SK-N-SH (cell line): Measurements from ENCODE around the gene AKAP6. TPM values are rescaled to one million over a fixed set of nuclear protein-coding genes. Genes with fewer than 3 reads are reported as not detected.

Experiments used
- CTCF ChIA-PET: fragments of 300-600, 350-600 bp; formaldehyde crosslinking; extraction: SDS; loops from one replicate; lab custom pipeline; 2021; lab: Yijun Ruan, JAX
- POLR2A ChIA-PET: fragments of 350-600 bp; sonication (Branson Sonifier 250); formaldehyde crosslinking; extraction: SDS; loops from one replicate; lab custom pipeline; 2020; ENCODE audit warnings: antibody characterized with exemption, inconsistent platforms; lab: Yijun Ruan, JAX
- DNase-seq: peaks from one replicate; pipeline ENCODE4 v3.0.0; 2012
- H2AFZ ChIP-seq: fragments of 200-600 bp; sonication (generic); 2 replicates; pipeline ENCODE4 v1.8.1; 2016; ENCODE audit warnings: antibody characterized with exemption, mild to moderate bottlenecking, low read depth
- H3F3A ChIP-seq: fragments of 200-600 bp; sonication (generic); replicated peaks from 2 replicates; pipeline ENCODE3; 2016; ENCODE audit warnings: antibody characterized with exemption, mild to moderate bottlenecking; ENCODE audit not compliant: insufficient read depth
- H3K27ac ChIP-seq, 2 experiments: fragments of 200-500 bp in 1 of 2; fragments of 200-600 bp in 1 of 2; sonication (Bioruptor generic) in 1 of 2; sonication (generic), shearing (Covaris generic) in 1 of 2; 2 replicates each; pipeline versions ENCODE4 v1.5.1 to v1.6.1; 2014 to 2016; ENCODE audit warnings: low read depth in 2 of 2, inconsistent platforms in 1 of 2, low read length in 1 of 2, mild to moderate bottlenecking in 1 of 2, mixed read lengths in 1 of 2
- H3K27me3 ChIP-seq: fragments of 200-600 bp; sonication (generic), shearing (Covaris generic); 2 replicates; pipeline ENCODE4 v1.6.1; 2016; ENCODE audit warnings: mixed run types; ENCODE audit not compliant: insufficient read depth
- H3K36me3 ChIP-seq, 2 experiments: fragments of 200-500 bp in 1 of 2; fragments of 200-600 bp in 1 of 2; sonication (Bioruptor generic) in 1 of 2; sonication (generic) in 1 of 2; replicated peaks in 1 of 2; 2 replicates each; pipeline versions ENCODE3 to v1.5.1; 2014 to 2016; ENCODE audit warnings: low read length in 1 of 2, mild to moderate bottlenecking in 1 of 2; ENCODE audit not compliant: insufficient read depth in 2 of 2, control insufficient read depth in 1 of 2
- H3K4me1 ChIP-seq, 2 experiments: fragments of 200-500 bp in 1 of 2; fragments of 200-600 bp in 1 of 2; sonication (Bioruptor generic) in 1 of 2; sonication (generic), shearing (Covaris generic) in 1 of 2; 2 replicates each; pipeline versions ENCODE4 v1.5.1 to v1.6.1; 2014 to 2016; ENCODE audit warnings: low read depth in 1 of 2, low read length in 1 of 2, mixed run types in 1 of 2; ENCODE audit not compliant: insufficient read depth in 2 of 2, control insufficient read depth in 1 of 2
- H3K4me2 ChIP-seq: fragments of 200-600 bp; sonication (generic), shearing (Covaris generic); 2 replicates; pipeline ENCODE4 v1.6.1; 2017; ENCODE audit warnings: mixed run types
- H3K4me3 ChIP-seq, 2 experiments: fragments of 200-500 bp in 1 of 2; fragments of 200-600 bp in 1 of 2; sonication (Bioruptor generic) in 1 of 2; sonication (generic), shearing (Covaris generic) in 1 of 2; 2 replicates each; pipeline versions ENCODE4 v1.5.1 to v1.8.1; 2014 to 2016; ENCODE audit warnings: low read depth in 2 of 2, inconsistent platforms in 1 of 2, low read length in 1 of 2, mild to moderate bottlenecking in 1 of 2, mixed read lengths in 1 of 2, moderate library complexity in 1 of 2
- H3K79me2 ChIP-seq: fragments of 200-600 bp; sonication (generic); 2 replicates; pipeline ENCODE4 v1.8.1; 2017; ENCODE audit warnings: mild to moderate bottlenecking; ENCODE audit not compliant: insufficient read depth
- H3K9ac ChIP-seq: fragments of 200-600 bp; sonication (generic); 2 replicates; pipeline ENCODE4 v1.6.1; 2017; ENCODE audit warnings: mixed run types
- H3K9me2 ChIP-seq: fragments of 200-600 bp; sonication (generic); 2 replicates; pipeline ENCODE4 v1.6.1; 2017; ENCODE audit warnings: mixed run types
- H3K9me3 ChIP-seq: fragments of 200-600 bp; sonication (generic); 2 replicates; pipeline ENCODE4 v1.6.1; 2017; ENCODE audit warnings: mixed run types, mild to moderate bottlenecking, moderate library complexity
- H4K20me1 ChIP-seq: fragments of 200-600 bp; sonication (generic); 2 replicates; pipeline ENCODE4 v1.6.1; 2017; ENCODE audit warnings: mild to moderate bottlenecking, mixed run types; ENCODE audit not compliant: insufficient read depth
- CHD2 ChIP-seq: fragments of 150-350 bp; IDR thresholded peaks from 2 replicates; pipeline ENCODE4 v1.6.1; 2018; ENCODE audit warnings: low read length; ENCODE audit not compliant: partially characterized antibody
- ELF1 ChIP-seq: IDR thresholded peaks from 2 replicates; pipeline ENCODE4 v1.4.0; 2012
- FOSL2 ChIP-seq: IDR thresholded peaks from 2 replicates; pipeline ENCODE4 v1.4.0; 2012; ENCODE audit warnings: low read depth, mild to moderate bottlenecking, moderate library complexity, borderline replicate concordance
- GABPA ChIP-seq: IDR thresholded peaks from 2 replicates; pipeline ENCODE4 v1.4.0; 2012; ENCODE audit warnings: low read depth, mild to moderate bottlenecking
- JUND ChIP-seq: IDR thresholded peaks from 2 replicates; pipeline ENCODE4 v1.4.0; 2012
- MEF2A ChIP-seq: IDR thresholded peaks from 2 replicates; pipeline ENCODE4 v1.4.0; 2012; ENCODE audit warnings: low read depth, borderline replicate concordance
- NFIC ChIP-seq: IDR thresholded peaks from 2 replicates; pipeline ENCODE4 v1.4.0; 2012; ENCODE audit warnings: borderline replicate concordance
- RCOR1 ChIP-seq: fragments of 150-350 bp; IDR thresholded peaks from 2 replicates; pipeline ENCODE4 v1.6.1; 2017; ENCODE audit warnings: antibody characterized with exemption, low read length
- RXRA ChIP-seq: IDR thresholded peaks from 2 replicates; pipeline ENCODE4 v1.4.0; 2012; ENCODE audit warnings: low read depth, mild to moderate bottlenecking, borderline replicate concordance
- SMC3 ChIP-seq: IDR thresholded peaks from 2 replicates; pipeline ENCODE4 v1.6.1; 2012; ENCODE audit warnings: low read depth, low read length, improper control_type of control experiment
- TAF1 ChIP-seq: IDR thresholded peaks from 2 replicates; pipeline ENCODE4 v1.6.1; 2012; ENCODE audit warnings: low read depth, mild to moderate bottlenecking, low read length, moderate library complexity, borderline replicate concordance
- WGBS: methylation state at CpG from one replicate; pipeline ENCODE4 v1.1.6; 2017; ENCODE audit warnings: low lambda C conversion rate; 5-methylcytosine and 5-hydroxymethylcytosine counted together
- polyA plus RNA-seq, 3 experiments: library from polyadenylated mRNA; depleted of rRNA; stranded (reverse); fragments of >200 nt; gene quantifications; 2 replicates each; pipeline ENCODE4 v1.2.3, GENCODE V29; 2012
- TF ChIP-seq, protein P1 (sequence below): fragments of 150-350 bp; IDR thresholded peaks from 2 replicates; pipeline ENCODE4 v1.6.1; 2016; ENCODE audit warnings: mild to moderate bottlenecking, low read depth, low read length
- TF ChIP-seq, protein P2 (sequence below): fragments of 150-350 bp; IDR thresholded peaks from 2 replicates; pipeline ENCODE4 v1.6.1; 2017; ENCODE audit warnings: antibody characterized with exemption, low read length, low read depth, borderline replicate concordance
- TF ChIP-seq, protein P3 (sequence below): IDR thresholded peaks from 2 replicates; pipeline ENCODE4; 2012
- TF ChIP-seq, protein P4 (sequence below): fragments of 200-600 bp; sonication (generic); IDR thresholded peaks from 2 replicates; pipeline ENCODE4 v1.6.1; 2017; ENCODE audit warnings: antibody characterized with exemption, mild to moderate bottlenecking, moderate library complexity
- TF ChIP-seq, protein P5 (sequence below): IDR thresholded peaks from 2 replicates; pipeline ENCODE4 v1.6.1; 2012; ENCODE audit warnings: mild to moderate bottlenecking, low read depth, low read length, moderate library complexity

The AKAP6 gene
- polyA plus RNA-seq, 1 of the 3 experiments (the other 2 are of a cell fraction), result 1.7 TPM

DNA sequence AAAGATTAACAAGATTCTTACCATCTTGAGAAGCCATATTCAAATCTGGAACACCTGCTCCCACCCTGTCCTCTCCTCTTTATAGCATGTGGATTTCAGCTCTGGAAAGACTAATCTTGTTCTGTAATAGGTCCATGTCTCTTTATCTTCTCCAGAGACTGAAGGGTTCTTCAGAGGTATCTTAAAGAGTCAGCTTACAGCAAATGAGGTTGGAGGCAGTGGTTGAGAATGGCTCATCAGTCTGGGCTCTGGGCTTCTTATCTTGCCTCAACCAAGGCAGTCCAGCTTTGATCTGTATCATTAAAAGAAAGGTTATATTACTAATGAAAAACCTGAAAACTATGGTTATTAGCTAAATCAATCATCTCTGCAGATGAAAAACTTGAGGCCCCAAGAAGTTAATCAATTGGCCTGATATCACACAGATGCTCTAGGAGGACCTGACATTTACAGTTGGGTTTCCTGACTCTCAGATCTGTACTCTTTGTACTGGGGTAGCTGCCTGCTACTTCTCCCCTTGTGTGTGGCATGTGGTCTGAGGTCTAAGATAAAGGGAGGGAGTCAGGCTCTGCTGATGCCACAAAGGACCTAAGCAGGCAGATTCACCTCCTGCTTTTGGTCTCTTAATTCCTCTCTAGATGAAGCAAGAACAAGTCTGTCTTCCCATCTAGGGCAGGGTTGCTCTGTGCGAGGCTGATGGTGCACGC is 1.7 kb upstream of the AKAP6 start:
- H2AFZ ChIP-seq, result no peak overlapping the region
- ChIA-PET CTCF (interaction anchor here (0.8 to 2.0 kb wide), 3 partner anchors 22 to 69 kb away, joined by 3 to 4 read pairs (median 4); no protein-coding TSS in a partner anchor), POLR2A (no interaction called here)
- H3K9ac ChIP-seq, result no peak overlapping the region
- peaks cover under 1% of the 10 kb centered on the region for H3F3A ChIP-seq
- H3K4me2 ChIP-seq, result no peak overlapping the region
- H3K27ac ChIP-seq, result no peak overlapping the region
- TF ChIP-seq RCOR1 (no peak), FOSL2 (no peak), JUND (no peak), GABPA (no peak), MEF2A (no peak), NFIC (no peak), TAF1 (no peak), CHD2 (no peak)
- TF ChIP-seq, protein P1, sequence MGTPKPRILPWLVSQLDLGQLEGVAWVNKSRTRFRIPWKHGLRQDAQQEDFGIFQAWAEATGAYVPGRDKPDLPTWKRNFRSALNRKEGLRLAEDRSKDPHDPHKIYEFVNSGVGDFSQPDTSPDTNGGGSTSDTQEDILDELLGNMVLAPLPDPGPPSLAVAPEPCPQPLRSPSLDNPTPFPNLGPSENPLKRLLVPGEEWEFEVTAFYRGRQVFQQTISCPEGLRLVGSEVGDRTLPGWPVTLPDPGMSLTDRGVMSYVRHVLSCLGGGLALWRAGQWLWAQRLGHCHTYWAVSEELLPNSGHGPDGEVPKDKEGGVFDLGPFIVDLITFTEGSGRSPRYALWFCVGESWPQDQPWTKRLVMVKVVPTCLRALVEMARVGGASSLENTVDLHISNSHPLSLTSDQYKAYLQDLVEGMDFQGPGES, result no peak
- TF ChIP-seq, protein P2, sequence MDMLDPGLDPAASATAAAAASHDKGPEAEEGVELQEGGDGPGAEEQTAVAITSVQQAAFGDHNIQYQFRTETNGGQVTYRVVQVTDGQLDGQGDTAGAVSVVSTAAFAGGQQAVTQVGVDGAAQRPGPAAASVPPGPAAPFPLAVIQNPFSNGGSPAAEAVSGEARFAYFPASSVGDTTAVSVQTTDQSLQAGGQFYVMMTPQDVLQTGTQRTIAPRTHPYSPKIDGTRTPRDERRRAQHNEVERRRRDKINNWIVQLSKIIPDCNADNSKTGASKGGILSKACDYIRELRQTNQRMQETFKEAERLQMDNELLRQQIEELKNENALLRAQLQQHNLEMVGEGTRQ, result no peak
- no peak for DNase-seq
- no peaks in the 10 kb centered on the region for H3K36me3 ChIP-seq
- H3K4me3 ChIP-seq, result no peak overlapping the region
- no peaks in the 10 kb centered on the region for H3K27me3 ChIP-seq
- H3K9me2 ChIP-seq, result no peaks in the 10 kb centered on the region
- H4K20me1 ChIP-seq, result no peaks in the 10 kb centered on the region
- peaks cover 0 to 10% of the 10 kb centered on the region in 2 experiments; a peak in 2 of 4 replicates for H3K4me1 ChIP-seq
- H3K9me3 ChIP-seq, result no peaks in the 10 kb centered on the region
- no peaks in the 10 kb centered on the region for H3K79me2 ChIP-seq
- WGBS, result 100% methylated on average over 2 of the region's 2 CpGs

DNA sequence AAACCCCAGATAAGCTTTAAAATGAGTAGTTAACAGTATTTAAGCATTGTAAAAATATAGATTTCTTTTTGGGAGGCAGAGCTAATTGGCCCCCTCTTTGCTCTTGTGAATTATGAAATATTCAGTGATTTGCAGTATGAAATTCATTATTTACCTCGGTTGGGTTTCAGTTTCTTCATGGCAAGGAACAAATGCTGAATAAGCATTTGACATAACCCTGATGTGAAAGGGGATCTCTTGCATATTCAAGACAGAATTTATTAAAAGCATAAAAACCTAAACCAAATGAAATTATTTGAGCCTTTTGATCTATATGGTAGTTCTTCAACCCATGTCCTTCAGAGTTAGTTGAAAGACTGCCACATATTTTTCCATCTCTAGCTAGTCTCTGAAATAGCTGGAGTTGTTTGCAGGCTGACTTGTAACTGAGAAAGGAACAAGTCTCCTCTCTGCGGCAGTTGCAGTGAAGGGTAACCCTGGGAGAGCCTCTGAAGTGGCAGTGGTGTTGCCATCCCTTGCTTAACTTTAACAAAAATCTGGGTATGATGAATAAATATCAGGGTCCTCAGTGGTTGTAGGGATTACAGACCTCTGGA is 690 bp downstream of the AKAP6 start:
- Histone ChIP-seq H4K20me1 (no peaks in the 10 kb centered on the region), H3F3A (peaks cover 4% of the 10 kb centered on the region), H3K4me1 (peaks cover 0 to 12% of the 10 kb centered on the region in 2 experiments; a peak in 2 of 4 replicates), H3K4me3 (peak overlapping the region; percentile 48 to 49), H3K4me2 (peak overlapping the region; percentile 75), H3K9me3 (no peaks in the 10 kb centered on the region), H2AFZ (peak overlapping the region; percentile 81), H3K9ac (peak overlapping the region; percentile 38), H3K79me2 (no peaks in the 10 kb centered on the region), H3K36me3 (no peaks in the 10 kb centered on the region), H3K9me2 (no peaks in the 10 kb centered on the region), H3K27me3 (no peaks in the 10 kb centered on the region), H3K27ac (peak overlapping the region; percentile 33 to 86; a peak in 3 of 4 replicates)
- ChIA-PET POLR2A (interaction anchor here (0.6 kb wide), 1 partner anchor 360 kb away, joined by 3 read pairs; no protein-coding TSS in a partner anchor), CTCF (interaction anchor here (0.7 to 3.9 kb wide), 6 partner anchors 9 to 253 kb away, joined by 3 to 16 read pairs (median 3); partner anchors contain the start of gene ARHGAP5)
- 14% methylated on average over 2 of the region's 2 CpGs for WGBS
- no peak for DNase-seq
- TF ChIP-seq SMC3 (no peak), GABPA (no peak), CHD2 (no peak), ELF1 (no peak), FOSL2 (no peak), RCOR1 (no peak), MEF2A (no peak), RXRA (no peak)
- TF ChIP-seq, protein P3, sequence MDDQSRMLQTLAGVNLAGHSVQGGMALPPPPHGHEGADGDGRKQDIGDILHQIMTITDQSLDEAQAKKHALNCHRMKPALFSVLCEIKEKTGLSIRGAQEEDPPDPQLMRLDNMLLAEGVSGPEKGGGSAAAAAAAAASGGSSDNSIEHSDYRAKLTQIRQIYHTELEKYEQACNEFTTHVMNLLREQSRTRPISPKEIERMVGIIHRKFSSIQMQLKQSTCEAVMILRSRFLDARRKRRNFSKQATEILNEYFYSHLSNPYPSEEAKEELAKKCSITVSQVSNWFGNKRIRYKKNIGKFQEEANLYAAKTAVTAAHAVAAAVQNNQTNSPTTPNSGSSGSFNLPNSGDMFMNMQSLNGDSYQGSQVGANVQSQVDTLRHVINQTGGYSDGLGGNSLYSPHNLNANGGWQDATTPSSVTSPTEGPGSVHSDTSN, result no peak
- TF ChIP-seq, protein P4, sequence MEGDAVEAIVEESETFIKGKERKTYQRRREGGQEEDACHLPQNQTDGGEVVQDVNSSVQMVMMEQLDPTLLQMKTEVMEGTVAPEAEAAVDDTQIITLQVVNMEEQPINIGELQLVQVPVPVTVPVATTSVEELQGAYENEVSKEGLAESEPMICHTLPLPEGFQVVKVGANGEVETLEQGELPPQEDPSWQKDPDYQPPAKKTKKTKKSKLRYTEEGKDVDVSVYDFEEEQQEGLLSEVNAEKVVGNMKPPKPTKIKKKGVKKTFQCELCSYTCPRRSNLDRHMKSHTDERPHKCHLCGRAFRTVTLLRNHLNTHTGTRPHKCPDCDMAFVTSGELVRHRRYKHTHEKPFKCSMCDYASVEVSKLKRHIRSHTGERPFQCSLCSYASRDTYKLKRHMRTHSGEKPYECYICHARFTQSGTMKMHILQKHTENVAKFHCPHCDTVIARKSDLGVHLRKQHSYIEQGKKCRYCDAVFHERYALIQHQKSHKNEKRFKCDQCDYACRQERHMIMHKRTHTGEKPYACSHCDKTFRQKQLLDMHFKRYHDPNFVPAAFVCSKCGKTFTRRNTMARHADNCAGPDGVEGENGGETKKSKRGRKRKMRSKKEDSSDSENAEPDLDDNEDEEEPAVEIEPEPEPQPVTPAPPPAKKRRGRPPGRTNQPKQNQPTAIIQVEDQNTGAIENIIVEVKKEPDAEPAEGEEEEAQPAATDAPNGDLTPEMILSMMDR, result no peak
- TF ChIP-seq, protein P5, sequence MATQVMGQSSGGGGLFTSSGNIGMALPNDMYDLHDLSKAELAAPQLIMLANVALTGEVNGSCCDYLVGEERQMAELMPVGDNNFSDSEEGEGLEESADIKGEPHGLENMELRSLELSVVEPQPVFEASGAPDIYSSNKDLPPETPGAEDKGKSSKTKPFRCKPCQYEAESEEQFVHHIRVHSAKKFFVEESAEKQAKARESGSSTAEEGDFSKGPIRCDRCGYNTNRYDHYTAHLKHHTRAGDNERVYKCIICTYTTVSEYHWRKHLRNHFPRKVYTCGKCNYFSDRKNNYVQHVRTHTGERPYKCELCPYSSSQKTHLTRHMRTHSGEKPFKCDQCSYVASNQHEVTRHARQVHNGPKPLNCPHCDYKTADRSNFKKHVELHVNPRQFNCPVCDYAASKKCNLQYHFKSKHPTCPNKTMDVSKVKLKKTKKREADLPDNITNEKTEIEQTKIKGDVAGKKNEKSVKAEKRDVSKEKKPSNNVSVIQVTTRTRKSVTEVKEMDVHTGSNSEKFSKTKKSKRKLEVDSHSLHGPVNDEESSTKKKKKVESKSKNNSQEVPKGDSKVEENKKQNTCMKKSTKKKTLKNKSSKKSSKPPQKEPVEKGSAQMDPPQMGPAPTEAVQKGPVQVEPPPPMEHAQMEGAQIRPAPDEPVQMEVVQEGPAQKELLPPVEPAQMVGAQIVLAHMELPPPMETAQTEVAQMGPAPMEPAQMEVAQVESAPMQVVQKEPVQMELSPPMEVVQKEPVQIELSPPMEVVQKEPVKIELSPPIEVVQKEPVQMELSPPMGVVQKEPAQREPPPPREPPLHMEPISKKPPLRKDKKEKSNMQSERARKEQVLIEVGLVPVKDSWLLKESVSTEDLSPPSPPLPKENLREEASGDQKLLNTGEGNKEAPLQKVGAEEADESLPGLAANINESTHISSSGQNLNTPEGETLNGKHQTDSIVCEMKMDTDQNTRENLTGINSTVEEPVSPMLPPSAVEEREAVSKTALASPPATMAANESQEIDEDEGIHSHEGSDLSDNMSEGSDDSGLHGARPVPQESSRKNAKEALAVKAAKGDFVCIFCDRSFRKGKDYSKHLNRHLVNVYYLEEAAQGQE, result no peak
